M059J (cell line): ENCODE results near the gene CYBB. TPM values are rescaled to one million over a fixed set of nuclear protein-coding genes. Genes with fewer than 3 reads are reported as not detected.

Source experiments
- DNase-seq: peaks from one replicate; pipeline ENCODE4 v3.0.0-alpha.2; 2012; ENCODE audit warnings: low read depth
- total RNA-seq: library from RNA; depleted of rRNA; stranded (reverse); fragments of >200 nt; shearing (Covaris generic); gene quantifications from 2 replicates; pipeline ENCODE4 v1.2.3, GENCODE V29; 2014

The CYBB gene
- total RNA-seq, 1 experiment from 2014 or later = 0.07 TPM

DNA sequence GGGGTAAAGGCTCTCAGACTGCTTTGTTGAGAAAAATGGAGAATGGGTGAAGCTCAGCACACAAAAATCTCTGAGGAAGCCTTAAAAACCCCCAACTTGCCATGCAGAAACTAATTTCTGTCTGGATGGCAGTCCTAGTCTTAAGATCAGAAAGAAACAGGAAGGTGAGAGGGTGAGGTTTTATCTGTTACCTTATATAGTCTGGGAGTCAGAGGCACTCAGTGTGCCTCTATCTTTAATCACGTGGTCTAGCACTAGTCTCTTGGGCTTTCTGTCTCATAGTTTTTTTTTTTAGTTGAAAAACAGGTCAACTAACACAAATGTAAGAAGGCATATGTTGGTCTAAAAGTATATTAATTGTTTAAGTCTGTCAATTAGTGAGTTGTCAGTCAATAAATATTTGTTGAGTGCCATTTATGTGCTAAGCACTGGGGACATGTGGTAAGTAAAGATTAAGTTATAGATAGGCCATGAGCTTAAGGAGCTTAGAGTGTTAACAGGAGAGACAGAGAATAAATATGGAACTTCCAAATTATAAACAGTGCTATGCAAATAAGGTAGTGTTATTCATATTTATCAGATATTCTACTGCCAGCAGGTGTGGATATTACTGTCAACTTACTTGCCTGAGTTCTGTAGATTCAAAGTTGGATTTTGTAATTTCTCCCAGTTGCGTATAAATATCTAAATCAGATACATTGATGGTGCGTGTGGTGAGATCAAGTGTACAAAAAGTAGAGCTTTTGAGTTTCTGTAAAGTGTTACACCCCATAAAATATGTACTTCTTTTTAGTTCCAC is 7.0 kb downstream of the CYBB start:
- DNase-seq = no peak

DNA sequence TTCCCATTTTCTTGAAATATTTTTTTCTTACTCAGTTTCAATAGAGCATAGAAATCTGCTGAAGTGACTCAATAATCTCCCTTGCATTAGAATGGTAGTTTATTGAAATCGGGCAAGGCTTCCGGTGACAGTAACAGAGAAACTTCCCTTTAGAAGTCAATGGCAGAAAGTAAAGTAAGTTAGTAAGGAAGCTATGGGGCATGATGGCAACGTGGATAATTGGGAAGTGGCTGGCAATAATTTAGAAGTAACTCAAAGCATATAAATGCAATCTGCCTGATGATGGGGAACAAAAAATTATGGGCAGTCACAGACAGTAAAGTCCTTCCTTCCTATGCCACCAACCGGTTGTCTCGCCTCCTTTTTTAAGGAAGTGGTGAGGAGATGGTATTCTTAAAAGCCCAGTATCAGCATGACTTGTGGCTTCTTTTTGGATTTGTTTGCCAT is 7.6 kb downstream of the CYBB start:
- DNase-seq = no peak

DNA sequence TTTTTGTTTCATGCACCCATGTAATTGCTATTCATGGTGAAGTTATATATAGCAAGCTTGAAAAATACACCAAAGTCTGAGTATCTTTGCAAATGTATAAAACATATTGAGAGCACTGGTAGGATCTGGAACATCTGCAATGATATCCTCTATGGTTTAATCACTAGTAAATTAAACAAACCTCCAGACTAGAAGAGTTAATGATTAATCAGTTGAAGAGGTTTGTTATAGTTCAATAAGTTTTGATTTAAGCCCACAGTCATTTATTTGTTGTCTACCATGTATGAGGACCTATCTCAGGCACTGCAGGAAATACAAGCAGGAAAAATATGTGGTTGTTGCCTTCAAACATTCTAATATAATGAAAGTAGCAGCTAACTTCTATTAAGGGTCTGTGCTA is 16.5 kb downstream of the CYBB start:
- DNase-seq = no peak

DNA sequence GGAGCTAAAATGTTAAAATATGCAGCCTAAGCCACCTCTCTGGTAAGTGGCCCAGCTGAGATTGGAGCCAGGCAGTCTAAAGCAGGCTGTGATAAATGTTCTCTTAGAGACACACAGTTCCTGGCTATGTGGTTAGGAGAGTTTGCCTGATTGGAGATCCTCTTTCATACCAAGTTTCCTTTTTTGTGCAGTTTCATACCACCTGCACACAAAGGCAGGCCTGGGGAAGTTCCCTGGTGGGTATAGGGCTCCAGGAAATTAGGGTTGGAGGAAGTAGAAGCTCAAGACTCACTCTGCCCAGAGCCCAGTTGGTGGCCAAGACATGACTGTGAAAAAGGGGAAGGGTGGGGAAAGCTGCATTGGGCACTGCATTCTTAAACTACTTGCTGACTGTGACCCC is 16.9 kb downstream of the CYBB start:
- DNase-seq = no peak

DNA sequence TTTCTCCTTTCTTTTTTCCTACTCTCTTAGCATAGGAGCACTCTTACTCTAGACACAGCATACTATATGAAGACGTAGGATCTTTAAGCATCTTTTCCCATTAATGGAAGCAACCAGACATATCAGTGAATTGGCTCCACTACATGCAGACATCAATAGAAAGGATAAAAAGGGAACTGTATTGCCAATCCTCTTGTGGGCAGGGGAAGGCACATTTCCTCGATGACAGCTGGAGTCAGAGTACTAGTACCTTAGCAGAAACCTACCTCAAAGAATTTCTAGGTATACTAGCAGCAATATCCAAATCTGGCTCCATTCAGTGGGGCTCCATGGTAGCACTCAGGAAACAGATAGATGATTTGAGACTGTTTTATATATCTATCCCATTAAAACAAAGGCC is 20.1 kb downstream of the CYBB start:
- no peak for DNase-seq

DNA sequence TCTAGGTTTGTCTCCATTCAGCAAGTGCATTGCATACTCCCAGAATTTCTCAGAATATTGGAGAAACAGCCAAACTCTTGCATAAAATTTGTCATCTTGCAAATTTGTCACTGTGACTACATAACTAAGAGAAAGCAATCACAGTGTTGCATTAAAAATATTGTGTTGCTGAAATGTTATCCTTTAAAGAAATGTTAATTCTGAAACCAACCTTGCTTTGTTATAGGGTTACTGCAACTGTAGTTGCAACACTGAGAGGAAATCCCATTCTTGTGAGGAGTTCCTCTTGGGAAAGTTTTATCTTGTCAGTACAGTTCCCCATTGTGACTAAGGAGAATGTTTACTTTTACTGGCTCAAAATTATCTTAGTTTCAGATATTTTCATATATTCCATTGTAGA is 20.9 kb downstream of the CYBB start:
- DNase-seq = no peak

DNA sequence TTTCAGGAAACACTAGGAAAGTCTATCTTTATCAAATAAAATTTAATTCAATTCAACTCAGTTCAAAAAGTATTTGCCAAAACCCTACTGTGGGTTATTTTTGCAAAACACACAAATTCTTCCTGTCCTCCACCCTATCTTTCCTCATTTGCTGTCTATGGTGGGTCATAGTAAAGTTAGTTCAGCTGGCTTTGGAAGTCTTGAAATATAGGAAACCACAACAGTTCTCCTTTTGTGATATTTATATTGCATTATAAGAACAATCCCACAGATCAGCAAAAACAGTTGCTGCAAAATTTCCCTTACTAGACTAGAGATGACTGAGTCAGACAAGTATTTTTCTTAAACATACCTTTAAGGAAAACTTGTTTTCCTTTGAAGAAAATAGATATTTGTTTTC is 22.2 kb downstream of the CYBB start:
- no peak for DNase-seq

DNA sequence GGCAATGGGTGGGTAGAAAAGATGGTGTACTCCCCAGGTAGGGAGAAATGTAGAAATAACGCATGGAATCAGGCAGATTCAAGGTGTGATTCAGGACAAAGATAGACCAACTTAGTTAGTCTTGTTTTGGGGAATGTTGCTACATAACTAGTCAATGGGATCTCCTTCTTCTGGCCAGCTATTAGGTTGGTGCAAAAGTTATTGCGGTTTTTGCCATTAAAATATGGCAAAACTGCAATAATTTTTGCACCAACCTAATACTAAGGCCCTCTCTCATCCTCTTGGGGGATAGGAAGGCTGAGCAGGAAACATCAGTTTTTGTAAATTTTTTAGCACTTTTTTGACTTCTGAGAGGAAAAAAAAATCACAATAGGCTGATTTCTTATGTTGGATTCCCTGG is 23.2 kb downstream of the CYBB start:
- no peak for DNase-seq

DNA sequence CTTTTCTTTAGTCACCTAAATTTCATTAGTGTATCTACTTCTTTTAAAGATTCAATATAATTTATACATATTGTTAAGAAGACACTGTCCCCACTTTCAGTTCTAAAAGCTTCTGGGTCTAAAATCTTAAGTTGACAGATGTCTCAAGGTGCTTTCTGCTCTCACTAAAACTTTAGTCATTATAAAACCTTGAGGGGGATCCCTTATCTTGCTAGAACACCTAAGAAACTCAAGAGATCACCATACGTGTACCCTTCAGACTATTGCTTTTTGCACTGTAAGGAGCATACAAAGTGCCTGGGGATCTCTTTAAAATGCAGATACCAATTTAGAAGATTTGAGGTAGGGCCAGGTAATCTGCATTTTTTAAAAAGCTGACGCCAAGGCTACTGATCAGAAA is 30.1 kb downstream of the CYBB start:
- no peak for DNase-seq

DNA sequence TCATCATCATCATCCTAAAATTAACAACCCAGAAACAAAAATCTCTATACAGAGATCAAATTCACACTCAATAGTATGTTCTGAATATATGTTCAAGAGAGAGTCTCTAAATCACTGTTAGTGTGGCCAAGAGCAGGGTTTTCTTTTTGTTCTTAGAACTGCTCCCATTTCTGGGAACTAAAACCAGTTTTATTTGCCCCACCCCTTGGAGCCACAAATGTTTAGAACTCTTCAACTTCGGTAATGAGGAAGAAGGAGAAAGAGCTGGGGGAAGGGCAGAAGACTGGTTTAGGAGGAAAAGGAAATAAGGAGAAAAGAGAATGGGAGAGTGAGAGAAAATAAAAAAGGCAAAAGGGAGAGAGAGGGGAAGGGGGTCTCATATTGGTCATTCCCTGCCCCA is 32.3 kb downstream of the CYBB start:
- DNase-seq = no peak

DNA sequence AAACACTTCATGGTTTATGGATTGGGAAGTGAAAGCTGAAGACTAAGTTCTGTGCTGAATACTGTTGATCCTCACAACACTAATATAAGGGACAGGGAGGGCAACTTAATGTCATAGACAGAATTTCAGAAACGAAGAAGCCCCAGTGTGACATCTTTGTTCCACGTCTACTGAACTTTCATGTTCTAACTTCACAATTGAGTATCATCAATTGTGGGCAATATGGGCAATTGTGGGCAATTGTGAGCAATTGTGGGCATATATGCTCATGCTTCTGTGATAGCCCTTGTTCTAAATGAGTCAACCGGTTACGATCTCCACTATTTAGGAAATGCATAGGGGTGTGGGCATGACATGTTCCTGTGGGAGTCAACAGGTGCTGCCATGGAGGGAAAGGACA is 33.7 kb downstream of the CYBB start:
- DNase-seq = no peak

DNA sequence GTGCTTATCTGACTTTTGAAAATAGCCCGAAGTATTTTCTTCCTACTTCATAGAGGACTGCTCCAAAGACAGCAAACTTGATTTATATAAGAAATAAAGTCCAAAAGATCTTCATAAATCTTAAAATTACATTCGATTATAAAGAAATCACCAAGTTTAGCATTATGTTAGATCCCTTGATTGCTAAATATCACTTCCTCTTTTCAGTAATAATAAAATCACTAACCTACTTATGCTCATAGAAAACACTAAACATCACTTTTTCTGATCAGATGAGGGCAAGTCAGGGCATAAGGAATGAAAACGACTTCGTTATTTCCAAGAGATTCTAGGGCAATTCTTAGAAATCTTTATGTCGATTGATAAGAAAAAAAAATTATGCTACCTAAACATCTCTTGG is 35.5 kb downstream of the CYBB start:
- no peak for DNase-seq

DNA sequence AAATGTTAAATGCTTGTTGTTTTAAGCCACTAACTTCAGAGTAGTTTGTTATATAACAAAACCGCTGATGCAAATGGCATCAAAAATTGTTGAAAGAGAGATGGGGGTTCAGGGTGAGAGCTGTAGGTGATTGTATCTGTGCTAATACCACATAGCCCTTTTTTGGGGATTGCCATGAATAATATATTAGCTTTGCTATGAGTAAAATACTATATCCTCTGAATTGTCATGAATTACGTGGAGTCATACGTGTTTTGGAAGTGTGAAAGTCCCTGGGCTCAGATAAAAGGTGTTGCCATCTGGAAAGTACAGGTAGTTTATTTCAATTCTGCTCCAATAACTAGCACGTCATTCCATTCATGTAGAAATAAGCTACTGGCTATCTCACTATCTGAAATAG is 36.9 kb downstream of the CYBB start:
- DNase-seq = no peak

DNA sequence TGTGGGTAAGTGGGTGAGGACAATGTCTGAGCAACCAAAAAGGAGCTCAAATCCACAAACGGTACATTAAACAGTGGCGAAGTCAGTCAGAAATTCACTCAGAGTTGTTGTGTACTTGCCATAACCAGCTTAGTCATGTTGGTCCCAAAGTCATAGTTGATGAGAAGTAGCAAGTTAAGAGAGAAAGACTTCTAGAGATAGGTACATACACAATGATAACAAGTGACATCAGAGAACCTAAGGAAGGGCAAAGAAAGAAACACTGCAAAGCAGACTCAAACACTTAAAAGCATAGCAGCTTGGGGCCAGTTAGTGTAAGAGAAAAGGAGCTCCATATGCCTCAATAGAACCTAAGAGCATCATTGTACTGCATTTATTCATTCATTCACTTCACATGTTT is 37.3 kb downstream of the CYBB start:
- DNase-seq = no peak

DNA sequence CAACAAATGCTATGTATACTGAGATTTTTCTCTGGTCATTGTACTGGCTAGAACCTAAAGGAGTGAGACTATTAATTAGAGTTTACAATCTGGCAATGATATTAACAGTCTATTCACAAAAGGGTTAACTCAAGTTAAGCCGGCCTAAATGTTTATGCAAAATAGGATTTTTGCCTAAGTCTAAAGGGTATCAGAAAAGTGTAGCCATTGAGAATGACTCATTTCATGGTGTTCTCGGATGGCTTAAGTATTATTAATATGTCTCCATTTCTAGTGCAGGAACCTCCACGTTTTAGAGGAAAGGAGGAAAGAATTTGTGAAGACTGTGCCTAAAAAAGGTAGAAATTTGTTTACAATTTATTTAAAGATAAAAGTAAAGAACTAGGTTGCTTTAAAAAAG is 37.7 kb downstream of the CYBB start:
- DNase-seq = no peak

DNA sequence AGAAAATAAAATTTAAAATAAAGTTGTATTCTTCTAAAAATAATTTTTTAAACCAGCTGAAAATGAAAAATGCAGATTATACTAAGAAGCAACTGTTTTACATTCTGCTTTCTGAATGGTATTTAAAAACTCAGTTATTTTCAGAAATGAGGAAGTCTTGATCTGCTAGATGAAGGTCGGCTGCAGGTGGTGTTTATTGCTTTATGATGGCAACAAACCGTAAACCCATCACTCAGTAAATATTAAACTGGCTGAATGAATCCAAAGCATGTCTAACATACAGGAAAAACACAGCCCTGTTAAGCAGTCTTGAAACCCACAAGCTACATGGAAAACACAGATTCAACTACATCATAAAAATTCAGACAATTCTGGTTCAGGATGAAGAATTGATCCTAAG is 38.2 kb downstream of the CYBB start:
- DNase-seq = no peak

DNA sequence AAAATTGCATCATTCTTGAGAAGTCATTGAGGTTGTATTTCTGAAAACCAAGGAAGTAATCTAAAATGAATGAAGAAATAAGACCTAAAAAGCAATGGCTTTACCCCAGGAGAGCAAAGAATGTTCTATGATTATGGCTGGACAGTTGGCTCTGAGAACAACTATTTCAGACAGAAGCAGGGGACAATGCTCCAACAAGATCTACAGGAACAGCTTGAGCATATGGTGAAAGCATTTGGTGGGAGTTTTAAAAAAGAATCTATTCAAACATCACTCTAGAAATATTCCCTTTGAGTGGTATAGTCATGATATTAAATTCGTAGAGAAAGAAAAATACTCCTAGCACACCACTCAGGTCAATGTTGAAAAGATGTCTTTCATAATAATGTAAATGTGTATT is 40.8 kb downstream of the CYBB start:
- DNase-seq = no peak

DNA sequence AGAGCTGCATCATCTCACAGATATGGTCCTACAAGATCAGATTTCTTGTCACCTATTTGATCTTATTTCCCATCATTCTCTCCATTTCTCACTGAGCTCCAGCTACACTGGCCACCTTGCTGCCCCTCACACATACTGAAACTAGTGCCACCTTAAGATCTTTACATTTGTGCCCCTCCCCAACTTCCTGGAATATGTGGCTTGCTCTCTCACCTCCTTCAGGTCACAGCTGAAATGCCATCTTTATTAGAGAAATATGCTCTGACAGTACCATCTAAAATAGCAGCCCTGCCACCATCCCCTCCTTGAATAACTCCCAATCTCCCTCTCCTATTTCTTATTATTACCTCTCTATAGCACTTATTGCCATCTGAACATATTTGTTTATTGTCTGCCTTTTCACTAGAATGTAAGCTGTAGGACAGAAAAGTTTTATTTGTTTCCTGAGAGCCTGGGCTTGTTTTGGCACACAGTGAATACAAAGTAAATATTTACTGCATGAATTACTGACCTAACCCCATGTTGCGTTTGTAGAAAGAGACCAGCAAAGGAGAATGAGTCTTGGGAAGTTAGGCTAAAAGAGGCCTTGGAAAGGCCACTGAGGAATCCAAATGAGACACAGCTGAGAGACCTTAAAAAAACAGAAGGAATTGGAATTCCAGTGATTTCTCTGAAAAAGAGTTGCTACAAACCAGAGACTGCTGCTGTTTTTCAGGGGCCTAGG is 44.8 kb downstream of the CYBB start:
- peak; percentile 7 for DNase-seq

DNA sequence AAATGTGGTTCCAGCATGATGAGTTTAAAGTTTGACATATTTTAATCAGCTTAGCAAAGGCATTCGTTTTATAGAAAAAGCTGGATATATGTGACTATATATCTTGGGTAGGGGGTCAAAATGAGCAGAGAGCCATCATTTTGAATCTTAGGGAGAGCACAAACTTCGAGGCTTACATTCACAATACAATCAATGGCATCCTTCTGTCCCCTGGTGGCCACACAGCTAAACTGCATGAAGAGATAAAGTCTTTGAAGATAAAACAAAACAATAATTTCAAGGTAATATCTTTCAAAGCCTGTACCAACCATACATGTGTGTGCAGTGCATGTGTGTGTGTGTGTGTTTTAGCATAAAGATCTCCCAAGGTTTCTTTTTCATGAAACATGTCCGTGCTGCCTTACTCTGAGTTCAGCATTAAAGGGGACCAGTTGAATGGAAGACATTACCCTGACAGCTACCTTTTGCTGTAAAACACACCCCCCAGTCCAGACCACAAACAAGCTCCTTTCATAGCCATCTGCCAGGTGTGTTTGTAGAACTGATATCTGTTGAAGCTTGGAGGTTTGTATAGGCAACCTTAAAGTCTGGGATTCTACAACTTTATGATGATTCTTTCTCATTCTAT is 45.5 kb downstream of the CYBB start:
- DNase-seq = peak; percentile 50

DNA sequence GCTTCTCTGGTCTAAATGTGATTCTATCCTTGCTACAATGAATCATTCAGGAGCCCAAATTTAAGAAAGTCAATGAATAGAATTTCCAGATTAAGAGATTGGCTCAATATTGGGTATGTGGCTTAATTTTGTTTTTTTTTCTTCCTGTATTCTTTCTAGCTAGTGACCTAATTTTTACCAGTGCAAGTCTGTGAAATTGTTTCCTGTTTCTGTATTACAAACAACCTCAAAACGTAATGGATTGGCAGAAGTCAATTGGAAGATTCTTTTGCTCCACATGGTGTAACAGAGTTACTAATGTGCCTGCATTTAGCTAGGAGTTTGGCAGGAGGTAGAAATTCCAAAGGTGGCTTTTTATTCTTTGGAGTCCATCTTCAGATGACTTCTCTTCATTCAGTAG is 49.9 kb downstream of the CYBB start:
- no peak for DNase-seq

DNA sequence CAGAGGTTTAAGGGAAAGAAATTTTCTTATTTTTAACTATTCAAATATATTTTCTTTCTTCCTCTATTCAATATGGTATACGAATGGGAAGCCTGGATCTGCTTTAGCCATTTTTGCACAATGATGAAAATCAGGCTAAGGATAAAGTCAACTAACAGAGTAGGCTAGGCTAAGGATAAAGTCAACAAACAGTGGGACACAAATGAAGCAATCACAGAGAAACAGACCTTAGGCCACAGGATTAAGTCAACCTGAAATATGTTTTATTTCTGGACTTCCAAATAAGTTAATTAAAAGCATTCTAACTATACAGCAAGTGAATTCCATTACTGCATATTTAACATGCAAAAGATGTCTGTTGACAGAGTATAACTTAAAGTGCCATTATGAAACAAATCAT is 50.5 kb downstream of the CYBB start:
- no peak for DNase-seq

DNA sequence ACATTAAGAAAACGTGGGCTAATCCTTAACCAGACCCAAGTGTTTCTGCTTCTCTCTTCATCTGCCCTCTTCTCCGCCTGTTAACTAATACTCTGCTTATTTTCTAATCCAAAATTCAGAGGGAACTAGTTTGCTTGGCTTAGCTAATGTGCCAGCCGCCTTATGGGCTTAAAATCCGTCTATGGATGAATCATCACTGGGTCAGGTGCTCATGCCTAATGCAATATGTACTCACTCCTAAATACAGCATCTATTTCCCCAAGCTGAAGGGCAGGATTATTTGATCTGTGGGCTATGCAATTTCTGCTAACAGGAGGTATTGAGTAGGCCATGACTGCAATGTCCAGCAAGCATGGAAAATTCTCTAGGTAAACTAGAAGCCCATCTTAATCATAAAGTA is 55.1 kb downstream of the CYBB start:
- peak; percentile 6 for DNase-seq

DNA sequence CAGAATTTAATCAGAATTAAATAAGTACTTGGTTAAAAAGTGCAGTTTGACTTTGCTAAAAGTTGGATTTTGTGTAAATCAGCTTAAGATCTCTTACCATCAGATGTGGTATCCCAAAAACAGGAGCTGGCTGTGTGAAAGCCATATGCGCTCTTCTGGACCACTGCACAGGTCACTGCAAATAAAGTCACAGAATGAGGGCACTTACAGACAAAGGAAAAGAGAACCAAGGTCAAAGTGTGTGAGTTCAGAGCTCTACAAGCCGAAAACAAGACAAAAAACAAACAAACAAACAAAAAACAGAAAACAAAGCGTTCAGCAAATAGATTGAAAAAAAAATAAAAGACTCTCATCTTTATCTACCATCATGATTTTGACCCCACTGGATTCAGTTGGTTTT is 61.1 kb downstream of the CYBB start:
- no peak for DNase-seq
